ELF-1 (cell line): ENCODE measurements around the gene FBXO7.

Source experiments
- DNase-seq: peaks from one replicate; pipeline ENCODE4 v3.0.0-alpha.2; 2016; ENCODE audit warnings: low read depth, low spot score

FBXO7 gene

GRCh38 chr22:32531931-32532819 lies 57.6 kb downstream of the FBXO7 start:
- peak; percentile 86 for DNase-seq

- DNase-seq: no peak
These were observed 58.2 kb downstream of the FBXO7 start for GRCh38 chr22:32532820-32533128.

GRCh38 chr22:32533265-32534111 lies 58.9 kb downstream of the FBXO7 start:
- DNase-seq: no peak

- DNase-seq: peak; percentile 12
These were observed 59.9 kb downstream of the FBXO7 start for GRCh38 chr22:32534252-32535235.

- DNase-seq: no peak
These were observed 61.0 kb downstream of the FBXO7 start for GRCh38 chr22:32535531-32536190.

GRCh38 chr22:32536352-32536751 lies 61.7 kb downstream of the FBXO7 start:
- DNase-seq: no peak

- no peak for DNase-seq
These were observed 63.9 kb downstream of the FBXO7 start for GRCh38 chr22:32538521-32538920.

GRCh38 chr22:32539631-32540421 lies 65.2 kb downstream of the FBXO7 start:
- peak; percentile 77 for DNase-seq

- DNase-seq: no peak
These were observed 66.9 kb downstream of the FBXO7 start for GRCh38 chr22:32541481-32541880.

- no peak for DNase-seq
These were observed 67.6 kb downstream of the FBXO7 start for GRCh38 chr22:32542066-32542676.

GRCh38 chr22:32542677-32543357 lies 68.2 kb downstream of the FBXO7 start:
- DNase-seq: no peak

- no peak for DNase-seq
These were observed 70.4 kb downstream of the FBXO7 start for GRCh38 chr22:32544953-32545558.

- DNase-seq: no peak
These were observed 71.2 kb downstream of the FBXO7 start for GRCh38 chr22:32545801-32546200.

GRCh38 chr22:32546496-32546895 lies 71.9 kb downstream of the FBXO7 start:
- no peak for DNase-seq

GRCh38 chr22:32546935-32547334 lies 72.3 kb downstream of the FBXO7 start:
- DNase-seq: no peak

GRCh38 chr22:32548039-32548438 lies 73.4 kb downstream of the FBXO7 start:
- DNase-seq: no peak
